Activated T-cell treated with anti-CD3 and anti-CD28 coated beads, Interleukin-2, amount 50 U/mL, for 24 hours (primary cell): Measurements from ENCODE around the gene SLBP.

Experiments used
- DNase-seq: peaks from one replicate; pipeline ENCODE4 v3.0.0-alpha.2; 2020
- H3K27ac Mint-ChIP-seq: 2 replicates; pipeline ENCODE4 v1.8.0; 2020; ENCODE audit warnings: mild to moderate bottlenecking, mixed read lengths
- H3K27me3 Mint-ChIP-seq: 2 replicates; pipeline ENCODE4 v1.8.0; 2020; ENCODE audit warnings: mixed read lengths
- H3K36me3 Mint-ChIP-seq: 2 replicates; pipeline ENCODE4 v1.8.0; 2020; ENCODE audit warnings: low read depth, mixed read lengths
- H3K4me1 Mint-ChIP-seq: 2 replicates; pipeline ENCODE4 v1.8.0; 2020; ENCODE audit warnings: low read depth, mixed read lengths
- H3K4me3 Mint-ChIP-seq: 2 replicates; pipeline ENCODE4 v1.8.0; 2020; ENCODE audit warnings: mild to moderate bottlenecking, moderate library complexity, mixed read lengths
- H3K9me3 Mint-ChIP-seq: 2 replicates; pipeline ENCODE4 v1.8.0; 2020; ENCODE audit warnings: mixed read lengths

SLBP gene

GRCh38 chr4:1670279-1670678 lies 41.8 kb downstream of the SLBP start:
- Mint-ChIP-seq H3K36me3 (no peaks in the 10 kb centered on the region), H3K9me3 (no peaks in the 10 kb centered on the region), H3K27me3 (no peaks in the 10 kb centered on the region), H3K27ac (no peak overlapping the region), H3K4me1 (no peaks in the 10 kb centered on the region), H3K4me3 (no peak overlapping the region)
- no peak for DNase-seq

DNA sequence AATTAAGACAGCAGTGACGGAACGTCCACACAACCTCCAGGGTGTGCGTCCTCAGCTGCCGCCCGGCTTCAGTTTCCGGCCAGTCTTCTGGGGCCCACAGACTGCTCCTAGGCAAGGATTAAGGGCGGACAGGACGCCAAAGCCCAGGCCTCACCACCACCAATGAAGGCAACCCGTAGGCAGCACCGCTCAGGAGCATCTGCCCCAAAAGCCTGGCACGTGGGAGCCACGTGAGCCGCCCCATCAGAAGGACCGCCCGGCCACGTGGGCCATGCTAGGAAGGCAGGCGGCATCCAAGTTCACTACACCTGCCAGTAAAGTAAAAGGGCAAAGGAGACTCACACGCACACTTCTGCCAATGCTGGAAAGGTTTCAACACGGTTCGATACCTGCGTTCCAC lies 42.3 kb downstream of the SLBP start:
- H3K27me3 Mint-ChIP-seq = no peaks in the 10 kb centered on the region
- no peaks in the 10 kb centered on the region for H3K9me3 Mint-ChIP-seq
- no peaks in the 10 kb centered on the region for H3K36me3 Mint-ChIP-seq
- H3K4me1 Mint-ChIP-seq = no peaks in the 10 kb centered on the region
- H3K4me3 Mint-ChIP-seq = no peak overlapping the region
- DNase-seq = no peak
- H3K27ac Mint-ChIP-seq = no peak overlapping the region

- no peak overlapping the region for H3K27ac Mint-ChIP-seq
- H3K36me3 Mint-ChIP-seq = no peaks in the 10 kb centered on the region
- no peaks in the 10 kb centered on the region for H3K4me1 Mint-ChIP-seq
- no peak for DNase-seq
- no peaks in the 10 kb centered on the region for H3K9me3 Mint-ChIP-seq
- H3K4me3 Mint-ChIP-seq = no peak overlapping the region
- H3K27me3 Mint-ChIP-seq = no peaks in the 10 kb centered on the region
These were observed 42.8 kb downstream of the SLBP start for GRCh38 chr4:1669270-1669669.

GRCh38 chr4:1668488-1668840 lies 43.7 kb downstream of the SLBP start:
- H3K9me3 Mint-ChIP-seq = no peaks in the 10 kb centered on the region
- no peak overlapping the region for H3K27ac Mint-ChIP-seq
- DNase-seq = no peak
- H3K4me1 Mint-ChIP-seq = no peaks in the 10 kb centered on the region
- H3K36me3 Mint-ChIP-seq = no peaks in the 10 kb centered on the region
- no peak overlapping the region for H3K4me3 Mint-ChIP-seq
- H3K27me3 Mint-ChIP-seq = no peaks in the 10 kb centered on the region

- Mint-ChIP-seq H3K4me1 (no peaks in the 10 kb centered on the region), H3K4me3 (no peak overlapping the region), H3K36me3 (no peaks in the 10 kb centered on the region), H3K9me3 (no peaks in the 10 kb centered on the region), H3K27ac (no peak overlapping the region), H3K27me3 (no peaks in the 10 kb centered on the region)
- DNase-seq = no peak
These were observed 44.8 kb downstream of the SLBP start for GRCh38 chr4:1667273-1667672.

DNA sequence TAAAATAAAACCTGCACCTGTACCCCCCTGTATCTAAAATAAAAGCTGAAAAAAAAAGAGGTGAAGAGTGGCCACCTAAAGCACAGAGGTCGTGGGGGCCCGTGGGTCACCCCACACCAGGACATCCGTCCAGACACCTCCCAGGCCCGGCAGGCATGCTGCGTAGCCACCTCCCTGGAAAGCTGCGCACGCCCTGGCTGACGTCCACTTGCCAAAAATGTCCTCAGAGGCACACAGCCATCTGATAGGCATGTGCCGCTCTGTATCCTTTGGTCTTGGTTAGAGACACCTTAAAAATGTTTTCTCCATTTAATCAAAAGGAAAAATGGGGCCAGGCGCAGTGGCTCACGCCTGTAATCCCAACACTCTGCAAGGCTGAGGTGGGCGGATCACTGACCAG lies 45.7 kb downstream of the SLBP start:
- DNase-seq = no peak
- Mint-ChIP-seq H3K4me1 (no peaks in the 10 kb centered on the region), H3K36me3 (no peaks in the 10 kb centered on the region), H3K4me3 (no peak overlapping the region), H3K27ac (no peak overlapping the region), H3K27me3 (no peaks in the 10 kb centered on the region), H3K9me3 (no peaks in the 10 kb centered on the region)

- no peak overlapping the region for H3K27ac Mint-ChIP-seq
- H3K27me3 Mint-ChIP-seq = no peaks in the 10 kb centered on the region
These were observed 48.0 kb downstream of the SLBP start for GRCh38 chr4:1664141-1664540.

GRCh38 chr4:1663549-1663948 lies 48.6 kb downstream of the SLBP start:
- H3K4me1 Mint-ChIP-seq = no peaks in the 10 kb centered on the region
- no peaks in the 10 kb centered on the region for H3K36me3 Mint-ChIP-seq
- no peak overlapping the region for H3K4me3 Mint-ChIP-seq

More at GRCh38 chr4:1664141-1664540, 48.0 kb downstream of the SLBP start:
- Mint-ChIP-seq H3K9me3 (no peaks in the 10 kb centered on the region), H3K4me1 (no peaks in the 10 kb centered on the region), H3K4me3 (no peak overlapping the region), H3K36me3 (no peaks in the 10 kb centered on the region)
- no peak for DNase-seq

DNA sequence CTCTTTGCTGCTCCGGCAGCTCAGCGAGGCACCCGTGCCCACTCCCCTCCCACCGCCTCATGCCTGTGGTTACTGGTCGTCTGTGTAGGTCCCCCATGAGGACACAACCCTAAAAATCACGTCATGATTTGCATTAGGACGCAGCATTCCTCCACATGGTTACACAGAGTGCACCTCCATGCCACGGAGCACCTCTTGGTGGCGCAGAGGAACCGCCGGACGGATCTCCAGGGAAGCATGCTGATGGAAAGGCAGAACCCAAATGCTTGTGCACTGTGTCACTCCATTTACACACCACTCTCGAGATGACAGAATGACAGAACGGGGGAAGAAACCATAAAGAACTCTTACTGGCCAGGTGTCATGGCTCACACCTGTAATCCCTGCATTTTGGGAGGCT lies 50.4 kb downstream of the SLBP start:
- H3K4me3 Mint-ChIP-seq = no peak overlapping the region

More at GRCh38 chr4:1663549-1663948, 48.6 kb downstream of the SLBP start:
- Mint-ChIP-seq H3K27me3 (no peaks in the 10 kb centered on the region), H3K27ac (no peak overlapping the region), H3K9me3 (no peaks in the 10 kb centered on the region)
- DNase-seq = no peak

DNA sequence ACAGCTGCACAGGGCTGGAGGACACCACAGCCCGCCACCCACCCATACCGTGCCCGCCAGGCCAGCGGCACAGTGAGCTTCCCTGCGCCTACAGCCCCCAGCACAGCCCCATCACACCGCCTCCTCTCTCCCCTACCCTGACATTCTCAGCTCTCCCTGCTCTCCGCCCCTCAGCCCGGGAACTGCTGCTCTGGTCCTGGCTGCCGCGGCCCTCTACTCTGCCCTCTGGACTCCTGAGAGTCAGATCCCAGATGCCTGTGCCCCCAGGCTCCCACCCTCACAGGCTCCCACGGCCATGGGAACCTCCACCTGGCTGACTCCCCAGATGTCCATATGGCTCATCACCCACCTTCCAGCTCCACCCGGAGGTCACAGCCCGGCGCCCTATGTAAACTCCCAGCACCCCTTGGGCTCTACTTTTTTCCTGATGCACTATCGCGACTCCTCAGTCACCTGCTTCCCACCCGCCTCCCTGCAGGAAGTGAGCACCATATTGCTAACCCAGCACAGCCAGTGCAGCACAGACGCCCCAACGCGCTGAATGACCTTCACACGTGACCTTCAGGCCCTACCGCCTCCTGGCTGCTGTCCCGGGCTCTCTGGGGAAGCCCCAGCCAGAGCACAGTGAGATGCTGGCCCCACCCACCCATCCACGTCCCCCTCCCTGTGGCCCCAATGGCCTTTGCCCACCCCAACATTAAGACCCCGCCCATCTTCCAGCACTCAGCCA lies 51.0 kb downstream of the SLBP start:
- H3K4me1 Mint-ChIP-seq = no peaks in the 10 kb centered on the region
- H3K9me3 Mint-ChIP-seq = no peaks in the 10 kb centered on the region
- H3K27me3 Mint-ChIP-seq = no peaks in the 10 kb centered on the region
- H3K36me3 Mint-ChIP-seq = peaks cover 3% of the 10 kb centered on the region
- no peak overlapping the region for H3K27ac Mint-ChIP-seq
- DNase-seq = no peak
- H3K4me3 Mint-ChIP-seq = no peak overlapping the region

More for the DNA sequence above, 50.4 kb downstream of the SLBP start:
- DNase-seq = no peak
- no peak overlapping the region for H3K27ac Mint-ChIP-seq
- no peaks in the 10 kb centered on the region for H3K9me3 Mint-ChIP-seq
- peaks cover 3% of the 10 kb centered on the region for H3K36me3 Mint-ChIP-seq
- no peaks in the 10 kb centered on the region for H3K27me3 Mint-ChIP-seq
- no peaks in the 10 kb centered on the region for H3K4me1 Mint-ChIP-seq

- Mint-ChIP-seq H3K27ac (no peak overlapping the region), H3K27me3 (no peaks in the 10 kb centered on the region), H3K36me3 (peaks cover 3% of the 10 kb centered on the region), H3K9me3 (no peaks in the 10 kb centered on the region), H3K4me1 (no peaks in the 10 kb centered on the region), H3K4me3 (no peak overlapping the region)
- DNase-seq = no peak
These were observed 52.7 kb downstream of the SLBP start for GRCh38 chr4:1659104-1660043.

GRCh38 chr4:1658581-1658980 lies 53.5 kb downstream of the SLBP start:
- Mint-ChIP-seq H3K27ac (no peak overlapping the region), H3K27me3 (no peaks in the 10 kb centered on the region), H3K4me1 (no peaks in the 10 kb centered on the region), H3K9me3 (no peaks in the 10 kb centered on the region), H3K36me3 (peaks cover 3% of the 10 kb centered on the region), H3K4me3 (no peak overlapping the region)
- DNase-seq = no peak

GRCh38 chr4:1658146-1658545 lies 54.0 kb downstream of the SLBP start:
- no peaks in the 10 kb centered on the region for H3K27me3 Mint-ChIP-seq
- H3K27ac Mint-ChIP-seq = no peak overlapping the region
- no peaks in the 10 kb centered on the region for H3K4me1 Mint-ChIP-seq

GRCh38 chr4:1656986-1657385 lies 55.1 kb downstream of the SLBP start:
- no peak for DNase-seq
- no peaks in the 10 kb centered on the region for H3K9me3 Mint-ChIP-seq
- H3K4me1 Mint-ChIP-seq = no peaks in the 10 kb centered on the region
- peaks cover 3% of the 10 kb centered on the region for H3K36me3 Mint-ChIP-seq
- no peak overlapping the region for H3K27ac Mint-ChIP-seq
- H3K27me3 Mint-ChIP-seq = no peaks in the 10 kb centered on the region
- H3K4me3 Mint-ChIP-seq = no peak overlapping the region

More at GRCh38 chr4:1658146-1658545, 54.0 kb downstream of the SLBP start:
- H3K4me3 Mint-ChIP-seq = no peak overlapping the region
- DNase-seq = no peak
- no peaks in the 10 kb centered on the region for H3K9me3 Mint-ChIP-seq
- H3K36me3 Mint-ChIP-seq = peaks cover 3% of the 10 kb centered on the region

- Mint-ChIP-seq H3K27ac (no peak overlapping the region), H3K27me3 (no peaks in the 10 kb centered on the region), H3K36me3 (peaks cover 3% of the 10 kb centered on the region), H3K4me1 (no peaks in the 10 kb centered on the region), H3K4me3 (no peak overlapping the region), H3K9me3 (no peaks in the 10 kb centered on the region)
- no peak for DNase-seq
These were observed 56.0 kb downstream of the SLBP start for GRCh38 chr4:1656132-1656531.
